AG08395 (cell line): ENCODE measurements around the gene TAC4.

ENCODE experiments used
- DNase-seq: peaks from one replicate; pipeline ENCODE4 v3.0.0; 2012; ENCODE audit warnings: mixed read lengths, low spot score

TAC4 gene

GRCh38 chr17:49798738-49799137 lies 49.1 kb downstream of the TAC4 start:
- DNase-seq: no peak

GRCh38 chr17:49798182-49798581 lies 49.7 kb downstream of the TAC4 start:
- DNase-seq: no peak

GRCh38 chr17:49795372-49795771 lies 52.5 kb downstream of the TAC4 start:
- no peak for DNase-seq

GRCh38 chr17:49793309-49793708 lies 54.6 kb downstream of the TAC4 start:
- DNase-seq: no peak

- no peak for DNase-seq
Measured at GRCh38 chr17:49789243-49789578, 58.7 kb downstream of the TAC4 start.

- DNase-seq: peak; percentile 98
Measured at GRCh38 chr17:49788478-49789242, 59.2 kb downstream of the TAC4 start, which contains the start of gene KAT7. TSS of gene KAT7 (plus strand) at chr17:49788681. CDS start at chr17:49788835, 154 bp downstream.
